AG10803 (cell line): ENCODE results near the gene MPZL2.
"Not testable (repeated sequence)": the region's sequence is repeated elsewhere in the genome, so short reads cannot be mapped to it uniquely, and the experiment has no call there.

Source experiments
- DNase-seq: peaks from one replicate; pipeline ENCODE4 v3.0.0; 2010; ENCODE audit warnings: low read depth
- H3K4me3 ChIP-seq: 2 replicates; pipeline ENCODE4 v1.5.1; 2011; ENCODE audit warnings: mild to moderate bottlenecking, low read length, control low read depth
- TF ChIP-seq, protein P1 (sequence below): conservative IDR thresholded peaks from 2 replicates; pipeline ENCODE4 v1.5.1; 2011; ENCODE audit warnings: mild to moderate bottlenecking, low read length, control low read depth, inconsistent platforms

Gene MPZL2

DNA sequence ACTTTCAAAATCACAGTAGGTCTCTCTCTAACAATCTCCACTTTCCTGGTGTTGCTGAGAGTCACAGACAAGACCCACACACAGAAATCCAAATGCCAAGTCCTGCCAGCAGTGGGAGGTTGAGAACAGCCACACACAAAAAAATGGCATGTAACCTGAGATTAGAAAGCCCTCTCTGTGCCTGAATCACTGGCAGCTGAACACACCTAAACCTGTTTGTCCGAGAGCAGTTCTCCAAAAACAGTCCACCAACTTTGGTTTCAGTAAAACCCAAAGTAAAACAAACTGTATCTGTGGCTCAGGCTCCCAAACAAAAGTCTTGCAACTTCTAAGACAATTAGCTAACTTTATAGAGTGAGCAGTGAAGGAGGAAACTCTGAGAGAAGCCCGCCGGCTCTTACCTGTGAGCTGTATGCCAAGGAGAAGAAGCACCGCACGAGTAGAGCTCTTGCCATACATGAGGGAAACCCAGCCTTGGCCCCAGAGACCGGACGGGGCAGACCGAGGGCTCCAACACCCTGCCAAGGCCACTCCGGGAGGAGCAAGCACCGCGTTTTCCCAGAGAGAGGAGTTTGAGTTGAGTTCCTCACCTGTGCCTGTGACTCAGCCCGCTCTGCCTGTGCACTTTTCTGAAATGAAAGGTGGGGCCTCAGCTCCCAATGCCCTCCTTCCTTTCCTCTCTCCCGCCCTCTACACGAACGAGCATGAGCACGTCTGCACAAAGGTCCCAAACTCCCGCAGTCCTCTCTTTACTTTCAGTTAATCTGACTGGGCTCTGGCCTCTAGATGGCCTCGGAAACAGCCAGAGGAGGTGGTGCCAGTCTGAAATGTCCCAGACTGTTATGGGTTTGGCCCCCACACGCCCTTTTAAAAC is at the start of gene MPZL2:
MPZL2 (minus strand) TSS at position 603 of the 874 bp plus-strand sequence; CDS start at position 459, 144 bp downstream.
- TF ChIP-seq, protein P1, sequence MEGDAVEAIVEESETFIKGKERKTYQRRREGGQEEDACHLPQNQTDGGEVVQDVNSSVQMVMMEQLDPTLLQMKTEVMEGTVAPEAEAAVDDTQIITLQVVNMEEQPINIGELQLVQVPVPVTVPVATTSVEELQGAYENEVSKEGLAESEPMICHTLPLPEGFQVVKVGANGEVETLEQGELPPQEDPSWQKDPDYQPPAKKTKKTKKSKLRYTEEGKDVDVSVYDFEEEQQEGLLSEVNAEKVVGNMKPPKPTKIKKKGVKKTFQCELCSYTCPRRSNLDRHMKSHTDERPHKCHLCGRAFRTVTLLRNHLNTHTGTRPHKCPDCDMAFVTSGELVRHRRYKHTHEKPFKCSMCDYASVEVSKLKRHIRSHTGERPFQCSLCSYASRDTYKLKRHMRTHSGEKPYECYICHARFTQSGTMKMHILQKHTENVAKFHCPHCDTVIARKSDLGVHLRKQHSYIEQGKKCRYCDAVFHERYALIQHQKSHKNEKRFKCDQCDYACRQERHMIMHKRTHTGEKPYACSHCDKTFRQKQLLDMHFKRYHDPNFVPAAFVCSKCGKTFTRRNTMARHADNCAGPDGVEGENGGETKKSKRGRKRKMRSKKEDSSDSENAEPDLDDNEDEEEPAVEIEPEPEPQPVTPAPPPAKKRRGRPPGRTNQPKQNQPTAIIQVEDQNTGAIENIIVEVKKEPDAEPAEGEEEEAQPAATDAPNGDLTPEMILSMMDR, result no peak
- H3K4me3 ChIP-seq, result no peak within 1 kb of the TSS
- DNase-seq, result no peak

DNA sequence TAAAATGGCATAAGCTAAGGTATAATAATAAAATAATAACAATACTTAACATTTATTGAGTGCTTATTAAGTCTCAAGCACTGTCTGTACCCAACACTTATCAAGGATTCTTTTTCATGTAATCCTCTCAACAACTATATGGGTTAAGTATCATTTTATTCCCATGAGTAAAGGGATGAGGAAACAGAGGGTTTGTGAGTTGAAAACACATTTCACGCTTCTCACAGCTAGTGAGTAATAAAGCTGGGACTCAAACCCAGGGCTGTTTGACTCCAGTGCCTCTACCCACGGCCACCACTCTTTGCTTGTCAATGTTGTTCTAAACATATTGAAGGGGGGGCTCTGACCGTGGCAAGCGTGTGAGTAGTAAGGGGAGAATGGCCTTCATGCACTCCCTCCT is 49.1 kb upstream of the MPZL2 start:
- TF ChIP-seq, protein P1, result no peak
- H3K4me3 ChIP-seq, result no peak overlapping the region
- peak; percentile 16 for DNase-seq

DNA sequence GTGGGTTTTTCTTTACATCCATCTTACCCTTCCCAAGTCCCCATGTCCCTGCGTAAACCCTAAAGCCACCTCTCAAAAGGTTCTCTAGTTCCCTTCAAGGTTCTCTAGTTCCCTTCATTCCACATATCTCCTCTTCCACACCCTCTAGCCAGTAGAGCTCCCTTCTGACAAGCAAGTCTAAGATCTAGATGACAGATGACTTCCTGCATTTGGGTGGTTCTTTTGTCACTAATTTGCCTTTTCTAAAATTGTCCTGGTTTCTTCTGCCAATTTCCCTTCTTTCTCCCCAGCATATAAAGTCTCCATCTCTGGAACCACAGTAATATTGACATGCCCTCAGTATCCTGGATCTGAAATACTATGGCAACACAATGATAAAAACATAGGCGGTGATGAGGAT is 48.2 kb upstream of the MPZL2 start:
- no peak overlapping the region for H3K4me3 ChIP-seq
- no peak for DNase-seq
- TF ChIP-seq, protein P1, result no peak

DNA sequence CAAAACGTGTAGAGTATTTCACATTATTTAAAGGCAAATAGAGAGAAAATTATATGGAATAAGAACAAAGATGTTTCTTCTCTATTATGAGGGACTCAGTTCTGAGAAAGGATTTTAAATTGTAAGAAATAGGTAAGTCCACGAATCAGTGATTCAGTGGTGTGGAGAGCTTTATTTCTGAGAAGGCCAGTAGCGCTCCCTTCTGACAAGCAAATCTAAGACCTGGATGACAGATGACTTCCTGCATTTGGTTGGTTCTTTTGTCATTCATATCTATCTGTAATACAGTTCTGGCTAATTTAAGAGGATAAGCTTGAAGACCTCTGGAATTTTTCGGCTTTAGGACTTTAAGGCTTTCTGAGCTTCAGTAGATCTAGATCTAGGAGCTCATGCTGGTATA is 47.4 kb upstream of the MPZL2 start:
- DNase-seq, result no peak
- H3K4me3 ChIP-seq, result no peak overlapping the region
- TF ChIP-seq, protein P1, result no peak

DNA sequence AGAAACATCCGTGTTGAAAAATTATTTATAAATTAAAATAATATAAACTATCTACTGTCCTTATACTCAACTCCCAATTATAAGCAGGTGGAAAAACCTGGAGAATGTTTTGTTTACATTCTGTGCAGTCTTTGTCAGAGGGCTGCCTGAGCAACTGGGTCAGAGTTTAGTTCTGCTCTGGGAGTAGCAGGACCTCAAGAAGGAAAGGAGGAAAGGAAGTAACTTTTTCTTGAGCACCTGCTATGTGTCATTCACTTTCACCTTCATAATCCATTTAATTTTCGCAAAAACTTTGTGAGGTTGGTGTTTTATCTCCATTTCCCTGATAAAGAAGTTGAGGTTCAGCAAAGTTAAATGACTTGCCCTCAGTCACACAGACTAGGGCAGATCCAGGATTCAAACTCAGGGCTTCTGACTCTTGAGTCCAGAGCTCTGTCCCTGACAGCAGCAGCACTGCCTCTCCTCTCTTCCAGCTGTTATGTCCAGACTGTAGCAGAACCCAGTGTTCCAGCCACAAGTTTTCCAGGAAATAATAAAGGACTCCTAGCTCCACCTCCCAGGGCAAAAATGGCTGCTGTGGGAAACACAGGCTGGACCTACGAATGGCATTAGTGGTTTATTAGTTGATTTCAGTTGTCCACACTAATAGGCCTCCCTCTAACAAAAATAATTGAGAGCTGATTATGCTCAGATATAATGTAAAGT is 46.8 kb upstream of the MPZL2 start:
- DNase-seq, result no peak
- TF ChIP-seq, protein P1, result no peak
- H3K4me3 ChIP-seq, result no peak overlapping the region

DNA sequence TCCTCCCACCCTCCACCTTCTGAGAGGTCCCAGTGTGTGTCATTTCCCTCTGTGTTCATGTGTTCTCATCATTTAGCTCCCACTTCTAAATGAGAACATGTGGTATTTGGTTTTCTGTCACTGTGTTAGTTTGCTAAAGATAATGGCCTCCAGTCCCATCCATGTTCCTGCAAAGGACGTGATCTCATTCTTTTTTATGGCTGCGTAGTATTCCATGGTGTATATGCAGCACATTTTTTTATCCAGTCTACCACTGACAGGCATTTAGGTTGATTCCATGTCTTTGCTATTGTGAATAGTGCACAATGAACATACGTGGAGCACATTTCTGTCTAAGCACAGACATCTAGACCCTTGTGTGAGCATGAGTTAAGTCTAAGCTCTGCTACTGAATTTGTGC is 46.2 kb upstream of the MPZL2 start:
- DNase-seq, result no peak

DNA sequence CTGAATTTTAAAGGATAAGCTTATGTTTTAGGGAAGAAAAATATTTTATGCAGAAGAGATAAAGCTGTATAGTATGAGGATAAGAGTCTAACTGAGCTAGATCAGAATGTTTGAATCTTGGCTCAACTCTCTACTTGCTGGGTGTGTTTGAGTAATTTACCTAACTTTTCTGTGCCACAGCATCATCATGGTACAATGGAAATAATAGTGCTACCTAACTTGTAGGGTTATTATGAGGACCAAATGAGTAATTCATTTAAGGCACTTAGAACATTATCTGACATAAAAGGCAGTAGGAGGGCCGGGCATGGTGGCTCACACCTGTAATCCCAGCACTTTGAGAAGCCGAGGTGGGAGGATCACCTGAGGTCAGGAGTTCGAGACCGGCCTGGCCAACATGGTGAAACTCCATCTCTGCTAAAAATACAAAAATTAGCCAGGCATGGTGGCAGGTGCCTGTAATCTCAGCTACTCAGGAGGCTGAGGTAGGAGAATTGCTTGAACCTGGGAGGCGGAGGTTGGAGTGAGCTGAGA is 45.0 kb upstream of the MPZL2 start:
- not testable (repeated sequence) for H3K4me3 ChIP-seq, DNase-seq

More for the DNA sequence above, 46.2 kb upstream of the MPZL2 start:
- TF ChIP-seq, protein P1, result no peak
- H3K4me3 ChIP-seq, result no peak overlapping the region
